GM19324 (cell line): ENCODE measurements around the gene GPR18.
"Not testable (repeated sequence)": the region's sequence is repeated elsewhere in the genome, so short reads cannot be mapped to it uniquely, and the experiment has no call there.

Experiments used
- ATAC-seq: cut with Tn5 transposase; IDR thresholded peaks from one replicate; pipeline ENCODE4 v1.9.1; 2021; ENCODE audit warnings: mild to moderate bottlenecking, moderate library complexity; ENCODE audit not compliant: unreplicated experiment, low FRiP score

The GPR18 gene

GRCh38 chr13:99214731-99215130 lies 43.4 kb downstream of the GPR18 start:
- no peak for ATAC-seq

DNA sequence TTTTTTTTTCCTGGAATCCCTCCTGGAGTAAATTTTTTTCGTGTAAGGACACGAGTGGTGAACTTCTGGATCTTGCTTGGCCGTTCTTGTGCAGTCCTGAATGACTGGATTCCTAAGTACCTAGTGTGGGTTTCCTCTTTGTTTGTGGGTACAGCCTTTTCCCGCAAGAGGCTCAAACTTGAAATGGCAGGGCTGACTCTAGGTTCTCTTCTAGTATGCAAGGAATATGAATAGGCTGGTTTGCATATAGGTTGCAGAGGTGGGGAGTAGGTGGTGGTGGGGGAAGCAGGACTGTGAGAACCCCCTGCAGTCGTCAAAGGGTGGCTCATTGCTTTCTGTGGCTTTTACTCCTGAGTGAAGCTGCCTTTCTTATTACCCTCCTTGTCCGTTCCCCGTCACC lies 43.9 kb downstream of the GPR18 start:
- no peak for ATAC-seq

GRCh38 chr13:99211421-99212035 lies 46.7 kb downstream of the GPR18 start:
- ATAC-seq = no peak

GRCh38 chr13:99210627-99211026 lies 47.6 kb downstream of the GPR18 start:
- not testable (repeated sequence) for ATAC-seq

- no peak for ATAC-seq
Measured at GRCh38 chr13:99208845-99209527, 49.2 kb downstream of the GPR18 start.

- no peak for ATAC-seq
Measured at GRCh38 chr13:99208185-99208584, 50.0 kb downstream of the GPR18 start.

GRCh38 chr13:99207511-99207910 lies 50.7 kb downstream of the GPR18 start:
- no peak for ATAC-seq

- ATAC-seq = no peak
Measured at GRCh38 chr13:99206873-99207272, 51.3 kb downstream of the GPR18 start.

- ATAC-seq = no peak
Measured at GRCh38 chr13:99206226-99206625, 52.0 kb downstream of the GPR18 start.

GRCh38 chr13:99205621-99206220 lies 52.5 kb downstream of the GPR18 start:
- ATAC-seq = no peak
